GM19463 (cell line): Measurements from ENCODE around the gene LRP1B.

Source experiments
- ATAC-seq: cut with Tn5 transposase; IDR thresholded peaks from one replicate; pipeline ENCODE4 v1.9.1; 2021; ENCODE audit warnings: mild to moderate bottlenecking, moderate library complexity; ENCODE audit not compliant: unreplicated experiment

LRP1B gene

GRCh38 chr2:142131010-142131669, at the start of gene LRP1B:
LRP1B (minus strand) TSS chr2:142131016; CDS start chr2:142130729, 287 bp downstream.
- ATAC-seq = peak; percentile 63

- no peak for ATAC-seq
Observed at GRCh38 chr2:142179686-142180085, 48.9 kb upstream of the LRP1B start.

- ATAC-seq = no peak
Observed at GRCh38 chr2:142178604-142179003, 47.8 kb upstream of the LRP1B start.

GRCh38 chr2:142176941-142177340, 46.1 kb upstream of the LRP1B start:
- ATAC-seq = no peak

- ATAC-seq = no peak
Observed at GRCh38 chr2:142175813-142176338, 45.1 kb upstream of the LRP1B start.

GRCh38 chr2:142174176-142174575, 43.4 kb upstream of the LRP1B start:
- ATAC-seq = no peak

GRCh38 chr2:142170847-142171246, 40.0 kb upstream of the LRP1B start:
- ATAC-seq = no peak

- ATAC-seq = peak; percentile 98
Observed at GRCh38 chr2:142165790-142166189, 35.0 kb upstream of the LRP1B start.

GRCh38 chr2:142153601-142154000, 22.8 kb upstream of the LRP1B start:
- no peak for ATAC-seq

- no peak for ATAC-seq
Observed at GRCh38 chr2:142150453-142150852, 19.6 kb upstream of the LRP1B start.

GRCh38 chr2:142144547-142144946, 13.7 kb upstream of the LRP1B start:
- no peak for ATAC-seq

GRCh38 chr2:142142595-142142994, 11.8 kb upstream of the LRP1B start:
- no peak for ATAC-seq

- ATAC-seq = peak; percentile 60
Observed at GRCh38 chr2:142140434-142140845, 9.6 kb upstream of the LRP1B start.

- no peak for ATAC-seq
Observed at GRCh38 chr2:142139384-142139783, 8.6 kb upstream of the LRP1B start.

- no peak for ATAC-seq
Observed at GRCh38 chr2:142136571-142136970, 5.8 kb upstream of the LRP1B start.

- no peak for ATAC-seq
Observed at GRCh38 chr2:142134911-142135310, 4.1 kb upstream of the LRP1B start.

- peak; percentile 34 for ATAC-seq
Observed at GRCh38 chr2:142130111-142131009, 456 bp downstream of the LRP1B start.

- no peak for ATAC-seq
Observed at GRCh38 chr2:142128105-142128504, 2.7 kb downstream of the LRP1B start.

GRCh38 chr2:142127248-142127647, 3.6 kb downstream of the LRP1B start:
- no peak for ATAC-seq

- ATAC-seq = no peak
Observed at GRCh38 chr2:142124706-142125105, 6.1 kb downstream of the LRP1B start.

GRCh38 chr2:142119347-142119746, 11.5 kb downstream of the LRP1B start:
- no peak for ATAC-seq

GRCh38 chr2:142112757-142113221, 18.0 kb downstream of the LRP1B start:
- ATAC-seq = no peak
